Panc1 (cell line): Measurements from ENCODE around the gene CENPF. TPM values are rescaled to one million over a fixed set of nuclear protein-coding genes. Genes with fewer than 3 reads are reported as not detected.
A peak's percentile ranks its signal among the peaks of the same experiment; 100 is the strongest.

Experiments used
- ATAC-seq: fragments of 200-7000 bp; cut with Tn5 transposase; 2 replicates; pipeline ENCODE4 v1.9.1; 2020; ENCODE audit warnings: mild to moderate bottlenecking, moderate library complexity
- BruUV-seq: library from RNA; stranded (reverse); fragments of 400-500 nt; replicated peaks from 2 replicates; lab custom pipeline; 2021; lab: Mats Ljungman, UMichigan
- CTCF ChIA-PET: fragments of 300-600 bp; sonication (Branson Sonifier 250); formaldehyde crosslinking; loops from one replicate; lab custom pipeline; 2022; ENCODE audit warnings: antibody characterized with exemption; lab: Charles Lee
- POLR2A ChIA-PET: fragments of 300-600 bp; sonication (Branson Sonifier 250); formaldehyde crosslinking; loops from one replicate; lab custom pipeline; 2022; ENCODE audit warnings: antibody characterized with exemption; lab: Charles Lee
- DNase-seq: peaks from one replicate; pipeline ENCODE4 v3.0.0-alpha.2; 2010; ENCODE audit warnings: low read depth, low spot score
- H3K27ac ChIP-seq: 2 replicates; pipeline ENCODE4 v1.5.1; 2011; ENCODE audit warnings: mild to moderate bottlenecking, low read length, inconsistent platforms
- H3K27me3 ChIP-seq: fragments of 200-500 bp; sonication (Bioruptor generic); 2 replicates; pipeline ENCODE4 v1.6.0; 2014; ENCODE audit warnings: low read length, inconsistent platforms; ENCODE audit not compliant: control insufficient read depth, insufficient read depth
- H3K36me3 ChIP-seq: fragments of 200-500 bp; sonication (Bioruptor generic); 2 replicates; pipeline ENCODE4 v1.5.1; 2014; ENCODE audit warnings: inconsistent platforms, mild to moderate bottlenecking, low read length, moderate library complexity; ENCODE audit not compliant: control insufficient read depth, insufficient read depth
- H3K4me1 ChIP-seq: 2 replicates; pipeline ENCODE4 v1.5.1; 2011; ENCODE audit warnings: inconsistent platforms, mild to moderate bottlenecking, low read length, moderate library complexity; ENCODE audit not compliant: control insufficient read depth, insufficient read depth
- H3K4me3 ChIP-seq, 2 experiments: 2 replicates each; pipeline ENCODE4 v1.5.1; 2011 to 2012; ENCODE audit warnings: low read depth in 2 of 2, low read length in 2 of 2, mild to moderate bottlenecking in 2 of 2, inconsistent platforms in 1 of 2, moderate library complexity in 1 of 2
- H3K9me3 ChIP-seq: fragments of 200-500 bp; sonication (Bioruptor generic); 2 replicates; pipeline ENCODE4 v1.5.1; 2014; ENCODE audit warnings: low read depth, mild to moderate bottlenecking, inconsistent platforms, low read length, moderate library complexity; ENCODE audit not compliant: control insufficient read depth, insufficient read depth
- CTCF ChIP-seq: fragments of 450-650 bp; IDR thresholded peaks from 2 replicates; pipeline ENCODE4 v1.5.1; 2017; ENCODE audit warnings: mild to moderate bottlenecking
- POLR2AphosphoS5 ChIP-seq: IDR thresholded peaks from 2 replicates; pipeline ENCODE4 v1.6.1; 2012; ENCODE audit warnings: mild to moderate bottlenecking, low read depth, low read length, moderate library complexity
- REST ChIP-seq, 2 experiments: IDR thresholded peaks; 2 replicates each; pipeline ENCODE4 v1.6.1; 2011 to 2012; ENCODE audit warnings: low read depth in 2 of 2, control low read depth in 1 of 2, low read length in 1 of 2, mild to moderate bottlenecking in 1 of 2, moderate library complexity in 1 of 2; ENCODE audit not compliant: insufficient read depth in 1 of 2
- SIN3A ChIP-seq: IDR thresholded peaks from 2 replicates; pipeline ENCODE4 v1.6.1; 2012; ENCODE audit warnings: low read depth, mild to moderate bottlenecking, low read length, moderate library complexity, borderline replicate concordance; ENCODE audit not compliant: insufficient read depth
- TCF7L2 ChIP-seq: IDR thresholded peaks from 2 replicates; pipeline ENCODE4 v1.6.1; 2011; ENCODE audit warnings: mild to moderate bottlenecking, low read depth, low read length, inconsistent platforms
- in situ Hi-C: cut with HindIII; loops from 2 replicates; pipeline ENCODE4 v1.10.0; 2016; ENCODE audit warnings: low sequenced_read_pairs, low pct_unique_long_range_greater_than_20kb
- intact Hi-C: fragments of 100-400 bp; cut with micrococcal nuclease; formaldehyde crosslinking; loops from one replicate; pipeline ENCODE4 v1.10.0; 2022; ENCODE audit not compliant: unreplicated experiment
- total RNA-seq: library from RNA; stranded (reverse); gene quantifications from one replicate; pipeline ENCODE4 v1.2.1, GENCODE V29; 2021; ENCODE audit not compliant: unreplicated experiment

CENPF gene
- total RNA-seq, 1 experiment from 2014 or later = 156 TPM

DNA sequence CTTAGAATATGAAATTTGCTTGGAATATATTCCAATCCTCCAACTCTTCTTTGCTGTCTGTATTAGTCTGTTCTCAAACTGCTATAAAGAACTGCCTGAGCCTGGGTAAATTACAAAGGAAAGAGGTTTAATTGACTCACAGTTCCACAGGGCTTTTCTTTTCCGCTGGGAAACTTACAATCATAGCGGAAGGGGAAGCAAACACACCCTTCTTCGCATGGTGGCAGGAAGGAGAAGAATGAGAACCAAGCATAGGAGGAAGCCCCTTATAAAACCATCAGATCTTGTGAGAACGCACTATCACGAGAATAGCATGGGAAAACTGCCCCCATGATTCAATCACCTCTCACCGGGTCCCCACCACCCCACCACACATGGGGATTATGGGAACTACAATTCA, 14.8 kb downstream of the CENPF start:
- TF ChIP-seq POLR2AphosphoS5 (no peak), SIN3A (no peak), CTCF (no peak), TCF7L2 (no peak), REST (IDR thresholded peaks at IDR 0.05; ENCODE audit: insufficient read depth in 1 of 2, low read depth in 2 of 2, low read length in 1 of 2) (no peak)
- no peak overlapping the region for H3K27ac ChIP-seq
- no peaks in the 10 kb centered on the region for H3K27me3 ChIP-seq
- in situ Hi-C loops (no loop called here), intact Hi-C loops (no loop called here)
- no peak for DNase-seq
- no peak for ATAC-seq
- no peak overlapping the region for H3K4me3 ChIP-seq
- no peaks in the 10 kb centered on the region for H3K9me3 ChIP-seq
- peaks cover 59% of the 10 kb centered on the region for H3K36me3 ChIP-seq
- ChIA-PET CTCF (no interaction called here), POLR2A (no interaction called here)
- H3K4me1 ChIP-seq = peaks cover 19% of the 10 kb centered on the region
- BruUV-seq = TSS peak; percentile 1

DNA sequence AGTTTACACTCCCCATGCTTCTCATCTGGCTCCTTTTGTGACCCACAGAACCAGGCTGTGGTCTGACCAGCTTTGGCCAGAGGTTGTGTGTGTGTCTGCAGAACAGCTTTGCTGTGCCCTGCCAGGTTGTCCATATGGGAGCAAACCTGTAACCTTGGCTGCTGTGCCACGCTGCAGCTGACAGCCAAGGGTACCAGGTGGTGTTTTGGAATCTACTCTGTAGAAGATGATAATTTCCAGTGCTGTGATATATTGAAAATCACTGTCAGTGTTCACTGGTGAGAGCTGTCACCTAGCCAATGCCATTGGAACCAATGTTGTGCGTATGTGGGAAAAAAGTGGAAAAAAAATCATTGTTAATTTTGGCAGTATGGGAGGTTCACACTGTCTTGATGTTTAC, 18.2 kb downstream of the CENPF start:
- Histone ChIP-seq H3K36me3 (peaks cover 59% of the 10 kb centered on the region), H3K27ac (no peak overlapping the region), H3K9me3 (no peaks in the 10 kb centered on the region), H3K4me3 (no peak overlapping the region), H3K27me3 (no peaks in the 10 kb centered on the region), H3K4me1 (no peaks in the 10 kb centered on the region)
- no peak for DNase-seq
- ChIA-PET POLR2A (no interaction called here), CTCF (no interaction called here)
- BruUV-seq = no TSS peak
- in situ Hi-C loops = no loop called here
- intact Hi-C loops = no loop called here
- TF ChIP-seq REST (IDR thresholded peaks at IDR 0.05; ENCODE audit: insufficient read depth in 1 of 2, low read depth in 2 of 2, low read length in 1 of 2) = no peak
- no peak for TF ChIP-seq SIN3A
- no peak for TF ChIP-seq TCF7L2
- TF ChIP-seq POLR2AphosphoS5 = no peak
- no peak for TF ChIP-seq CTCF
- no peak for ATAC-seq
